A549 (cell line): ENCODE results near the gene C20orf204. TPM values are rescaled to one million over a fixed set of nuclear protein-coding genes. Genes with fewer than 3 reads are reported as not detected.
A peak's percentile ranks its signal among the peaks of the same experiment; 100 is the strongest.

Source experiments
- ATAC-seq, 2 experiments: fragments of 200-7000 bp in 1 of 2; fragments of >200 bp in 1 of 2; cut with Nextera tagmentation in 1 of 2; cut with Tn5 transposase in 1 of 2; 3 replicates each; pipeline versions ENCODE4 v1.8.0 to v1.9.1; 2018 to 2020; ENCODE audit warnings: mild to moderate bottlenecking in 1 of 2, moderate library complexity in 1 of 2
- CTCF ChIA-PET: fragments of 300-600 bp; sonication (Branson Sonifier 250); formaldehyde crosslinking; extraction: SDS; loops from one replicate; lab custom pipeline; 2021; ENCODE audit warnings: antibody characterized with exemption, inconsistent platforms; lab: Yijun Ruan, JAX
- POLR2A ChIA-PET: fragments of 350-600 bp; formaldehyde crosslinking; extraction: SDS; loops from one replicate; lab custom pipeline; 2021; ENCODE audit warnings: antibody characterized with exemption, inconsistent platforms; lab: Yijun Ruan, JAX
- DNase-seq, 2 experiments: peaks; one replicate each; pipeline versions ENCODE4 v3.0.0 to v3.0.0-alpha.2; 2011 to 2016; ENCODE audit warnings: low read depth in 1 of 2, low spot score in 1 of 2
- FAIRE-seq: peaks from 2 replicates; lab custom pipeline; 2011; peaks lifted over from hg19 to GRCh38; lab: Jason Lieb, UNC
- H3K27ac ChIP-seq, 2 experiments: fragments of >200 bp; sonication (Bioruptor Twin); formaldehyde crosslinking; 3 replicates each; pipeline ENCODE4 v1.5.1; 2016 to 2017
- H3K4me1 ChIP-seq: fragments of >200 bp; sonication (Bioruptor Twin); formaldehyde crosslinking; 3 replicates; pipeline ENCODE4 v1.6.1; 2016
- H3K4me2 ChIP-seq: fragments of >200 bp; sonication (Bioruptor Twin); formaldehyde crosslinking; 3 replicates; pipeline ENCODE4 v1.6.1; 2016
- H3K4me3 ChIP-seq: fragments of >200 bp; sonication (Bioruptor Twin); formaldehyde crosslinking; 3 replicates; pipeline ENCODE4 v1.5.1; 2016
- H3K9me3 ChIP-seq: fragments of >200 bp; sonication (Bioruptor Twin); formaldehyde crosslinking; 3 replicates; pipeline ENCODE4 v1.6.1; 2016
- ATOH8 ChIP-seq: fragments of 250-450 bp; sonication (Bioruptor Pico); IDR thresholded peaks from 2 replicates; pipeline ENCODE4 v1.5.0; 2020; ENCODE audit warnings: low read depth, mild to moderate bottlenecking, moderate library complexity
- CHD4 ChIP-seq: fragments of 200-600 bp; sonication (generic); IDR thresholded peaks from 2 replicates; pipeline ENCODE4 v1.6.1; 2016; ENCODE audit warnings: antibody characterized with exemption, mild to moderate bottlenecking, borderline replicate concordance
- CTCF ChIP-seq: fragments of >200 bp; sonication (Bioruptor Twin); formaldehyde crosslinking; IDR thresholded peaks from 3 replicates; pipeline ENCODE4 v1.5.1; 2016
- E2F6 ChIP-seq: IDR thresholded peaks from 2 replicates; pipeline ENCODE4 v1.6.1; 2012; ENCODE audit warnings: low read depth, borderline replicate concordance
- EHF ChIP-seq: fragments of 250-450 bp; sonication (Bioruptor Pico); IDR thresholded peaks from 2 replicates; pipeline ENCODE4 v1.5.0; 2020; ENCODE audit warnings: mild to moderate bottlenecking
- EP300 ChIP-seq, 2 experiments: fragments of >200 bp; sonication (Bioruptor Twin); formaldehyde crosslinking; IDR thresholded peaks; 2 replicates in 1 of 2; 3 replicates in 1 of 2; pipeline ENCODE4 v1.6.1; 2016 to 2017
- FOSL2 ChIP-seq, 2 experiments: fragments of 450-650 bp in 1 of 2; fragments of >200 bp in 1 of 2; sonication (Bioruptor Twin) in 1 of 2; formaldehyde crosslinking; IDR thresholded peaks; 2 replicates each; pipeline versions ENCODE4 v1.5.0 to v1.6.1; 2016 to 2020; ENCODE audit warnings: mild to moderate bottlenecking in 1 of 2, moderate library complexity in 1 of 2
- FOXS1 ChIP-seq: fragments of 250-450 bp; sonication (Bioruptor Pico); IDR thresholded peaks from 2 replicates; pipeline ENCODE4 v1.5.0; 2020; ENCODE audit warnings: mild to moderate bottlenecking, moderate library complexity
- HDAC2 ChIP-seq: fragments of 200-600 bp; sonication (generic); IDR thresholded peaks from 2 replicates; pipeline ENCODE4 v1.6.1; 2016
- HES2 ChIP-seq: fragments of >200 bp; sonication (Bioruptor Twin); formaldehyde crosslinking; IDR thresholded peaks from 2 replicates; pipeline ENCODE4 v1.6.1; 2016
- HEYL ChIP-seq: fragments of 250-450 bp; sonication (Bioruptor Pico); IDR thresholded peaks from 2 replicates; pipeline ENCODE4 v1.8.0; 2021; ENCODE audit warnings: mild to moderate bottlenecking, moderate library complexity
- JUN ChIP-seq, 2 experiments: fragments of >200 bp; sonication (Bioruptor Twin); formaldehyde crosslinking; IDR thresholded peaks; 2 replicates in 1 of 2; 3 replicates in 1 of 2; pipeline ENCODE4 v1.6.1; 2016 to 2017
- JUNB ChIP-seq: fragments of >200 bp; sonication (Bioruptor Twin); formaldehyde crosslinking; IDR thresholded peaks from 2 replicates; pipeline ENCODE4 v1.6.1; 2016
- KDM1A ChIP-seq: fragments of 200-600 bp; sonication (generic); IDR thresholded peaks from 2 replicates; pipeline ENCODE4 v1.6.1; 2016; ENCODE audit warnings: low read depth, mild to moderate bottlenecking
- NFE2L2 ChIP-seq: fragments of 150-350 bp; conservative IDR thresholded peaks from 2 replicates; pipeline ENCODE4 v1.6.1; 2014; ENCODE audit warnings: low read length
- NPAS2 ChIP-seq: fragments of 250-450 bp; sonication (Bioruptor Pico); IDR thresholded peaks from 2 replicates; pipeline ENCODE4 v1.8.0; 2022; ENCODE audit warnings: mild to moderate bottlenecking, moderate library complexity, borderline replicate concordance
- NR3C1 ChIP-seq: fragments of >200 bp; sonication (Bioruptor Twin); formaldehyde crosslinking; IDR thresholded peaks from 3 replicates; pipeline ENCODE4 v1.6.1; 2017
- PHF8 ChIP-seq: fragments of 200-600 bp; sonication (generic); IDR thresholded peaks from 2 replicates; pipeline ENCODE4 v1.6.1; 2016; ENCODE audit warnings: low read depth, mild to moderate bottlenecking, antibody characterized with exemption, moderate library complexity, borderline replicate concordance
- POLR2AphosphoS2 ChIP-seq: conservative IDR thresholded peaks from 2 replicates; pipeline ENCODE4 v1.6.1; 2012; ENCODE audit warnings: low read length, improper control_type of control experiment, inconsistent platforms
- RAD21 ChIP-seq, 2 experiments: fragments of >200 bp in 1 of 2; sonication (Bioruptor Twin) in 1 of 2; formaldehyde crosslinking in 1 of 2; IDR thresholded peaks in 1 of 2; conservative IDR thresholded peaks in 1 of 2; 2 replicates in 1 of 2; 3 replicates in 1 of 2; pipeline ENCODE4 v1.6.1; 2012 to 2018; ENCODE audit warnings: inconsistent platforms in 1 of 2
- RNF2 ChIP-seq: fragments of 200-600 bp; sonication (generic); IDR thresholded peaks from 2 replicates; pipeline ENCODE4 v1.6.1; 2016; ENCODE audit warnings: low read depth, mild to moderate bottlenecking, antibody characterized with exemption, moderate library complexity, borderline replicate concordance
- SMC3 ChIP-seq: fragments of >200 bp; sonication (Bioruptor Twin); formaldehyde crosslinking; IDR thresholded peaks from 3 replicates; pipeline ENCODE4 v1.6.1; 2018; ENCODE audit warnings: inconsistent platforms
- USF2 ChIP-seq: fragments of 450-650 bp; IDR thresholded peaks from 2 replicates; pipeline ENCODE4 v1.6.1; 2014; ENCODE audit warnings: antibody characterized with exemption
- ZFP36 ChIP-seq: fragments of 450-650 bp; IDR thresholded peaks from 2 replicates; pipeline ENCODE4 v1.6.1; 2014; ENCODE audit warnings: borderline replicate concordance; ENCODE audit not compliant: partially characterized antibody
- WGBS: methylation state at CpG from one replicate; pipeline ENCODE4 v1.1.6; 2017; ENCODE audit errors: missing lambda C conversion rate; 5-methylcytosine and 5-hydroxymethylcytosine counted together
- polyA plus RNA-seq, 4 experiments: library from polyadenylated mRNA; depleted of rRNA in 3 of 4; stranded (reverse); fragments of >200 nt; fragmentation: RNase III in 1 of 4; extraction: RNeasy Plus Mini Kit Qiagen cat#74134 plus additional on column Dnase treatment in 1 of 4; gene quantifications; 2 replicates in 3 of 4; 3 replicates in 1 of 4; pipeline ENCODE4 v1.2.3, GENCODE V29; 2011 to 2017

The C20orf204 gene
- polyA plus RNA-seq, 2 of the 4 experiments (the other 2 are of a cell fraction) = 0.21 to 0.59 TPM

- H3K4me2 ChIP-seq = no peak overlapping the region
- 83% methylated on average over 6 of the region's 20 CpGs for WGBS
- TF ChIP-seq RNF2 (no peak), HDAC2 (no peak)
- POLR2A ChIA-PET = no interaction called here
- H3K27ac ChIP-seq = no peak overlapping the region
- FAIRE-seq = no peak
- peaks cover 30% of the 10 kb centered on the region for H3K4me1 ChIP-seq
- no peak overlapping the region for H3K4me3 ChIP-seq
- CTCF ChIA-PET = interaction anchor here (0.6 to 3.7 kb wide), 19 partner anchors 9 to 546 kb away, joined by 3 to 34 read pairs (median 4); partner anchors contain the start of genes LKAAEAR1, OPRL1, RGS19 and SOX18
- DNase-seq = no peak
- ATAC-seq = 0 out of 6 replicates have a peak, but pooled peaks of 1 of the 2 experiments have one; percentile 0
- H3K9me3 ChIP-seq = no peaks in the 10 kb centered on the region
Observed at GRCh38 chr20:64069209-64069613, 33.2 kb downstream of the C20orf204 start.

GRCh38 chr20:64069614-64070243 is 33.7 kb downstream of the C20orf204 start:
- peak; percentile 60 to 79 for ATAC-seq
- Histone ChIP-seq H3K4me3 (no peak overlapping the region), H3K9me3 (no peaks in the 10 kb centered on the region), H3K4me2 (no peak overlapping the region), H3K4me1 (peaks cover 25% of the 10 kb centered on the region), H3K27ac (no peak overlapping the region)
- FAIRE-seq = no peak
- WGBS = 33% methylated on average over 4 of the region's 14 CpGs
- peak in 1 of 2 experiments; percentile 87 for DNase-seq
- POLR2A ChIA-PET = no interaction called here
- TF ChIP-seq JUNB = no peak
- TF ChIP-seq EP300 (IDR thresholded peaks at IDR 0.05) = no peak
- no peak for TF ChIP-seq EHF (CRISPR knock-in tag)
- no peak for TF ChIP-seq PHF8
- no peak for TF ChIP-seq JUN (IDR thresholded peaks at IDR 0.05)
- TF ChIP-seq POLR2AphosphoS2 = no peak
- TF ChIP-seq HES2 = no peak
- TF ChIP-seq NPAS2 = no peak
- TF ChIP-seq USF2 = peak; percentile 68
- TF ChIP-seq NR3C1 = no peak
- TF ChIP-seq FOSL2 (IDR thresholded peaks at IDR 0.05) = no peak
- no peak for TF ChIP-seq FOSL2 (CRISPR knock-in tag; IDR thresholded peaks at IDR 0.05)
- TF ChIP-seq CHD4 = no peak
- no peak for TF ChIP-seq ZFP36
- peak; percentile 68 for TF ChIP-seq CTCF
- no peak for TF ChIP-seq NFE2L2
- no peak for TF ChIP-seq KDM1A
- TF ChIP-seq RAD21 (conservative IDR thresholded peaks at IDR 0.05 in 1 of 2, IDR thresholded peaks at IDR 0.05 in 1 of 2) = peak; percentile 31 to 40; a peak in 2 of 5 replicates
- TF ChIP-seq SMC3 = peak; percentile 63
- TF ChIP-seq ATOH8 (CRISPR knock-in tag) = no peak
- no peak for TF ChIP-seq E2F6
- no peak for TF ChIP-seq FOXS1 (CRISPR knock-in tag)
- TF ChIP-seq HEYL (CRISPR knock-in tag) = no peak
- CTCF ChIA-PET = interaction anchor here (0.7 to 3.7 kb wide), 19 partner anchors 10 to 547 kb away, joined by 3 to 34 read pairs (median 4); partner anchors contain the start of genes LKAAEAR1, OPRL1, PRPF6 and RGS19
